BLaER1 treated with 17β-estradiol and CSF1 and Interleukin-3, amounts not matched to agents 10 nM and 100 nM (cell line): ENCODE results near the gene IFNL1.
"Not testable (repeated sequence)": the region's sequence is repeated elsewhere in the genome, so short reads cannot be mapped to it uniquely, and the experiment has no call there.

Source experiments
- H3K27ac ChIP-seq, 11 experiments: shearing (Covaris generic); formaldehyde crosslinking; 2 replicates each; pipeline ENCODE4 v1.8.1; 2022
- H3K27me3 ChIP-seq, 11 experiments: shearing (Covaris generic); formaldehyde crosslinking; 2 replicates each; pipeline ENCODE4 v1.8.1; 2022
- H3K36me3 ChIP-seq, 11 experiments: shearing (Covaris generic); formaldehyde crosslinking; 2 replicates each; pipeline ENCODE4 v1.8.1; 2022
- H3K4me1 ChIP-seq, 10 experiments: shearing (Covaris generic); formaldehyde crosslinking; 2 replicates each; pipeline ENCODE4 v1.8.1; 2022
- H3K4me2 ChIP-seq, 11 experiments: shearing (Covaris generic); formaldehyde crosslinking; 2 replicates each; pipeline ENCODE4 v1.8.1; 2022
- H3K4me3 ChIP-seq, 10 experiments: shearing (Covaris generic); formaldehyde crosslinking; 2 replicates each; pipeline ENCODE4 v1.8.1; 2022
- H3K9ac ChIP-seq, 11 experiments: shearing (Covaris generic); formaldehyde crosslinking; 2 replicates each; pipeline ENCODE4 v1.8.1; 2022
- H3K9me3 ChIP-seq, 11 experiments: shearing (Covaris generic); formaldehyde crosslinking; replicated peaks in 1 of 11; 2 replicates each; pipeline ENCODE4 v1.8.1; 2022
- H4K20me1 ChIP-seq, 11 experiments: shearing (Covaris generic); formaldehyde crosslinking; 2 replicates each; pipeline ENCODE4 v1.8.1; 2022
- Cebpa-rat ChIP-seq, 11 experiments: shearing (Covaris generic); IDR thresholded peaks; 2 replicates each; pipeline ENCODE4 v1.8.1; 2022

IFNL1 gene

DNA sequence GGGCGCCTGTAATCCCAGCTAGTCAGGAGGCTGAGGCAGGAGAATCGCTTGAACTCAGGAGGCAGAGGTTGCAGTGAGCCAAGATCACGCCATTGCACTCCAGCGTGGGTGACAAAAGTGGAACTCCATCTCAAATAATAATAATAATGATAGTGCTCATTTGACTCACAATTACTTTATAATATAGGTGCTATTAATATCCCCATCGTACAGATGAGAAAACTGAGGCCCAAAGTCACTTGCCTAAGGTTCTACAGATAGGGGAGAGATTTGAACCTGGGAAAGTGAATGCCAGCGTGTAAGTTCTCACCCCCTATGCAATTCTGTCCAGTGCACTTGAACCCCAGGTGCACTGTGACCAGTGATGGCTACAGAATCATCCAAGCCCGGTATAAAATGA is 33.7 kb downstream of the IFNL1 start:
- no peak for TF ChIP-seq Cebpa-rat (IDR thresholded peaks at IDR 0.05)
- Histone ChIP-seq H3K9me3 (no peaks in the 10 kb centered on the region), H3K36me3 (peaks cover 49 to 92% (median 76%) of the 10 kb centered on the region in 11 experiments), H3K4me1 (peaks cover 76 to 86% (median 81%) of the 10 kb centered on the region in 10 experiments), H3K4me3 (no peak overlapping the region), H3K27ac (no peak overlapping the region), H4K20me1 (peaks cover 41 to 83% (median 70%) of the 10 kb centered on the region in 11 experiments; a peak in 21 of 22 replicates), H3K9ac (peak overlapping the region in 7 of 11 experiments; percentile 19 to 68 (median 55); a peak in 5 of 22 replicates), H3K4me2 (peak overlapping the region in 10 of 11 experiments; percentile 59 to 95 (median 89); a peak in 16 of 22 replicates), H3K27me3 (no peaks in the 10 kb centered on the region)

DNA sequence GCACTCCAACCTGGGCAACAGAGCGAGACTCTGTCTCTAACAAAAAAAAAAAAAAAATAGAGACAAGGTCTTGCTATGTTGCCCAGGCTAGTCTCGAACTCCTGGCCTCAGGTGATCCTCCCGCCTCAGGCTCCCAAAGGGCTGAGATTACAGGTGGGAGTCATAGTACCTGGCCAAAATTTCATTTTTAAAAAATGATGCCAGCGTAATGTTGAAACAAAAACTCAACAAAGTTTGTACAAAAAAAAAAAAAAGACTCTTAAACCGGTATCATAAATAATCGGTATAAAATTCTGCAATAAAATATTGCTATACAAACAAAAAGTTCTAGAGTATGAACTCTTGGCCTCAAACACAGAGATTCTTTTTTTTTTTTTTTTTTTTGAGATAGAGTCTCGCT is 36.1 kb downstream of the IFNL1 start:
- Histone ChIP-seq H3K4me1 (peaks cover 84 to 90% (median 87%) of the 10 kb centered on the region in 10 experiments), H3K27me3 (no peaks in the 10 kb centered on the region), H3K27ac (peak overlapping the region in 4 of 11 experiments; percentile 3 to 47 (median 18); a peak in 3 of 22 replicates), H4K20me1 (peaks cover 35 to 67% (median 61%) of the 10 kb centered on the region in 11 experiments; a peak in 21 of 22 replicates), H3K4me2 (peak overlapping the region; percentile 72 to 95 (median 89)), H3K9me3 (no peaks in the 10 kb centered on the region; a peak in 1 of 22 replicates), H3K36me3 (peaks cover 43 to 72% (median 60%) of the 10 kb centered on the region in 11 experiments), H3K9ac (peak overlapping the region in 10 of 11 experiments; percentile 27 to 68 (median 47); a peak in 8 of 22 replicates), H3K4me3 (peak overlapping the region in 3 of 10 experiments; percentile 74 to 96 (median 88); a peak in 4 of 20 replicates)
- TF ChIP-seq Cebpa-rat (IDR thresholded peaks at IDR 0.05), result no peak

DNA sequence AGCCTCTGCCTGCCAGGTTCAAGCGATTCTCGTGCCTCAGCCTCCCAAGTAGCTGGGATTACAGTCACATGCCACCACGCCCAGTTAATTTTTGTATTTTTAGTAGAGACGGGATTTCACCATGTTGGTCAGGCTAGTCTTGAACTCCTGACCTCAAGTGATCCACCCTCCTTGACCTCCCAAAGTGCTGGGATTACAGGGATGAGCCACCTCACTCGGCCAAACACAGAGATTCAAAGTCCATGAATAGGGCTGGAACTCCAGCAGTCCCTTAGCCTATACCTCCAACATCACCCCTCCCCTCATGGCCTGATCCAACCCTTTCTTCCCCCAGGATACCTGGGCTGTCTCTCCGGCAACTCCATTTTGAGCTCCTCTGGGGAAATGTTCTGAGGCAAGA is 36.5 kb downstream of the IFNL1 start:
- peaks cover 84 to 90% (median 88%) of the 10 kb centered on the region in 10 experiments for H3K4me1 ChIP-seq
- peaks cover 31 to 63% (median 56%) of the 10 kb centered on the region in 11 experiments; a peak in 21 of 22 replicates for H4K20me1 ChIP-seq
- peak overlapping the region; percentile 14 to 68 (median 52); a peak in 16 of 22 replicates for H3K9ac ChIP-seq
- peak overlapping the region in 6 of 10 experiments; percentile 11 to 96 (median 86); a peak in 8 of 20 replicates for H3K4me3 ChIP-seq
- not testable (repeated sequence) for H3K9me3 ChIP-seq, H3K27me3 ChIP-seq
- peaks cover 38 to 67% (median 55%) of the 10 kb centered on the region in 11 experiments for H3K36me3 ChIP-seq
- H3K27ac ChIP-seq, result peak overlapping the region in 6 of 11 experiments; percentile 2 to 31 (median 12); a peak in 6 of 22 replicates
- H3K4me2 ChIP-seq, result peak overlapping the region; percentile 72 to 95 (median 89)

DNA sequence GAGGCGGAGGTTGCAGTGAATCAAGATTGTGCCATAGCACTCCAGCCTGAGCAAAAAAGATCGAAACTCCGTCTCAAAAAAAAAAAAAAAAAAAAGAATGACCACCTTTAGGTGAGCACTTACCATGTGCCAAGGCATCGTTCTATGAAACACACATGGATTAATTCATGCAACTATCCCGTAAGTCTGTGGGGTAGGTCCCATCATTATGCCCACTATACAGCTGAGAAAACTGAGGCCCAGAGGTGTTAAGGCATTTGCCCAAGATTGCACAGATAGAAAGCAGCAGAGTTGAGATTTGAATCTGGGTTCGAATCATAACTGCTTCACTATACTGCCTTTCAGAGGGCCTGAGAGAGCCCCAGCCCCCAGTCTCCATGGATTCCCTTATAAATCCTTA is 37.3 kb downstream of the IFNL1 start:
- H3K36me3 ChIP-seq, result peaks cover 32 to 60% (median 50%) of the 10 kb centered on the region in 11 experiments
- H4K20me1 ChIP-seq, result peaks cover 26 to 55% (median 49%) of the 10 kb centered on the region in 11 experiments; a peak in 21 of 22 replicates
- H3K9ac ChIP-seq, result peak overlapping the region in 9 of 11 experiments; percentile 14 to 99 (median 53); a peak in 10 of 22 replicates
- TF ChIP-seq Cebpa-rat (IDR thresholded peaks at IDR 0.05), result no peak
- H3K4me2 ChIP-seq, result peak overlapping the region; percentile 72 to 95 (median 89)
- H3K27me3 ChIP-seq, result no peaks in the 10 kb centered on the region
- H3K27ac ChIP-seq, result peak overlapping the region in 4 of 11 experiments; percentile 2 to 31 (median 18); a peak in 2 of 22 replicates
- H3K4me3 ChIP-seq, result peak overlapping the region in 8 of 10 experiments; percentile 12 to 96 (median 88); a peak in 10 of 20 replicates
- peaks cover 84 to 90% (median 88%) of the 10 kb centered on the region in 10 experiments for H3K4me1 ChIP-seq
- peaks cover 0 to 4% (median 0%) of the 10 kb centered on the region in 11 experiments; a peak in 1 of 22 replicates for H3K9me3 ChIP-seq

DNA sequence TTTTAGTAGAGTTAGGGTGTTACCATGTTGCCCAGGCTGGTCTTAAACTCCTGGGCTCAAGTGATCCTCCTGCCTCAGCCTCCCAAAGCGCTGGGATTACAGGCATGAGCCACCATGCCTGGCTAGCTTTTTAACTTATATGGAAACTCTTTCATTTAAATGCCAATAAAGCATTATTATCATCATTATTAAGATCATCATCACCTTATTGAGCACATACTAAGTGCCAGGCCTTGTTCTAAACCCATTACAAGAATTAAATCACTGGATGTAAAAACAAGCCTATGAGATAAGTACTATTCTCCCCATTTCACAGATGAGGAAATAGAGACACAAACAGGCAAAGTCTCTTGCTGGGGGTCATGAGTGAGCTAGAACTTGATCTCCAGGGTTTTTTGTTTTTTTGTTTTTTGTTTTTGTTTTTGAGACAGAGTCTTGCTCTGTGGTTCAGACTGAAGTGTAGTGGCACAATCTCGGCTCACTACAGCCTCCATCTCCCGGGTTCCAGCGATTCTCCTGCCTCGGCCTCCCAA is 38.3 kb downstream of the IFNL1 start:
- peak overlapping the region; percentile 72 to 96 (median 86) for H3K4me3 ChIP-seq
- H3K4me2 ChIP-seq, result peak overlapping the region; percentile 72 to 95 (median 89)

DNA sequence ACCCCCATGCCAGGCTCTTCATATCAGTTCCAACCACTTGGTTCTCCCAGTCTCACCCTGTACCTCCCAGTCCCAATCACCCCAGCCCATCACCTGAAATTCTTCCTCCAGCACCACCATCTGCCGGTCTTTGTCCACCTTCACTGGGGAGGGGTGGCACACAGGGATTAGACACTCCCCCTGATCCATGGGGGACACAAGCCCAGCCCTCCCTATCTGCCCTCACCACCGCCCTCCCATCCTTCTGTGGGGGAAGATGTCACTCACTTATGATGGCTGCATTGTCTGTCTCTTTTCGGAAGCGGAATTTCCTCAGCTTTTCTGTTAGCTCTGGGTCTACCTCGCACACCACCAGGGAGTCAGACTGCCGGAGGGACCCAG is 39.0 kb downstream of the IFNL1 start:
- Histone ChIP-seq H3K4me2 (peak overlapping the region; percentile 72 to 95 (median 89)), H3K9me3 (peaks cover 0 to 4% (median 0%) of the 10 kb centered on the region in 11 experiments; a peak in 1 of 22 replicates), H3K4me3 (peak overlapping the region; percentile 72 to 96 (median 86)), H4K20me1 (peaks cover 13 to 38% (median 32%) of the 10 kb centered on the region in 11 experiments; a peak in 21 of 22 replicates), H3K27me3 (no peaks in the 10 kb centered on the region), H3K4me1 (peaks cover 84 to 89% (median 88%) of the 10 kb centered on the region in 10 experiments), H3K27ac (peak overlapping the region; percentile 70 to 100 (median 99)), H3K9ac (peak overlapping the region; percentile 90 to 100 (median 98)), H3K36me3 (peaks cover 16 to 43% (median 34%) of the 10 kb centered on the region in 11 experiments; a peak in 20 of 22 replicates)
- no peak for TF ChIP-seq Cebpa-rat (IDR thresholded peaks at IDR 0.05)

More for the DNA sequence above, 38.3 kb downstream of the IFNL1 start:
- Histone ChIP-seq H3K36me3 (peaks cover 22 to 50% (median 40%) of the 10 kb centered on the region in 11 experiments; a peak in 21 of 22 replicates), H3K27me3 (no peaks in the 10 kb centered on the region), H4K20me1 (peaks cover 16 to 45% (median 39%) of the 10 kb centered on the region in 11 experiments; a peak in 21 of 22 replicates), H3K9me3 (peaks cover 0 to 4% (median 0%) of the 10 kb centered on the region in 11 experiments; a peak in 1 of 22 replicates), H3K4me1 (peaks cover 84 to 89% (median 87%) of the 10 kb centered on the region in 10 experiments), H3K9ac (peak overlapping the region; percentile 90 to 100 (median 98)), H3K27ac (peak overlapping the region; percentile 70 to 100 (median 99); a peak in 21 of 22 replicates)
- TF ChIP-seq Cebpa-rat (IDR thresholded peaks at IDR 0.05), result no peak

DNA sequence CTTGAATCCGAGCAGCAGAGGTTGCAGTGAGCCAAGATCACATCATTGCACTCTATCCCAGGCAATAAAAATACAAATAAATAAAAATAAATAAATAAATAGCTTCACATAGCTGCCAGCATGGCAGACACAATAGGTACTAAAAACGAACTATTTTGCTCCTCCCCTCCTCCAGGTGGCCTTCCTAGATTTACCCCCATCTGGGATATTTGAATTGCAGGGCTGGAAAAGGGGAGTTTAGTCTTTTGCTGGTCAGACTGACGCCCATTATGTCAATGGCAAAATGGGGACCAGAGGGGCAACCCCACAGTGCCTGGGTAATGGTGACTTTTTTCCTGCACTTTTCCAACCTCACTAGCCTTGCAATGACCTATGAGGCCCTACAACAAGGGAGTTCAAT is 40.3 kb downstream of the IFNL1 start:
- Histone ChIP-seq H4K20me1 (peaks cover 2 to 25% (median 19%) of the 10 kb centered on the region in 11 experiments; a peak in 20 of 22 replicates), H3K27ac (peak overlapping the region; percentile 59 to 100 (median 99); a peak in 21 of 22 replicates), H3K27me3 (no peaks in the 10 kb centered on the region), H3K4me2 (peak overlapping the region; percentile 45 to 99 (median 79)), H3K4me1 (peaks cover 78 to 85% (median 83%) of the 10 kb centered on the region in 10 experiments), H3K36me3 (peaks cover 3 to 30% (median 21%) of the 10 kb centered on the region in 11 experiments; a peak in 17 of 22 replicates), H3K9ac (peak overlapping the region in 9 of 11 experiments; percentile 93 to 100 (median 98); a peak in 16 of 22 replicates), H3K9me3 (peaks cover 0 to 4% (median 0%) of the 10 kb centered on the region in 11 experiments; a peak in 1 of 22 replicates), H3K4me3 (peak overlapping the region in 8 of 10 experiments; percentile 72 to 93 (median 86); a peak in 12 of 20 replicates)
- no peak for TF ChIP-seq Cebpa-rat (IDR thresholded peaks at IDR 0.05)

DNA sequence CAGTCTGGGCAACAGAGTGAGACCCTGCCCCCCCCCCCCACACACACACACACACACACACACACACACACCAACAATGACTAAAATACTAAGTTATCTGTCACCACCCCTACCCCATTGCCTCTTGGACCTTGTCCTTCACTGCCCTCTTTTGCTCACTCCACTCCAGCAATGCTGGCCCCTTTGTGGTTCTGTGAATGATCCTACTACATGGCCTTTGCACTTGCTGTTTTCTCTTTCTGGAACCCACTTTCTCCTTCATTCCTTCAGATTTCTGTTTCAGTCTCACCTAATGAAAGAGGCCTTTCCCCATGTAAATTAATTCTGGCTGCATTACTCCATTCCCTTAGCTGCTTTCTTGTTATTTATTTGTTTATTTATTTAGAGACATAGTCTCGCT is 43.5 kb downstream of the IFNL1 start:
- Histone ChIP-seq H3K4me2 (peak overlapping the region; percentile 86 to 99 (median 97)), H3K36me3 (peaks cover 0 to 6% (median 3%) of the 10 kb centered on the region in 11 experiments; a peak in 4 of 22 replicates), H3K4me3 (peak overlapping the region in 3 of 10 experiments; percentile 84 to 87 (median 86); a peak in 5 of 20 replicates), H3K4me1 (peaks cover 65 to 71% (median 69%) of the 10 kb centered on the region in 10 experiments), H3K9me3 (peaks cover 0 to 4% (median 0%) of the 10 kb centered on the region in 11 experiments; a peak in 1 of 22 replicates), H3K27ac (peak overlapping the region in 10 of 11 experiments; percentile 72 to 100 (median 97); a peak in 21 of 22 replicates), H4K20me1 (peaks cover 3 to 22% (median 17%) of the 10 kb centered on the region in 11 experiments; a peak in 18 of 22 replicates), H3K9ac (peak overlapping the region in 10 of 11 experiments; percentile 2 to 91 (median 86); a peak in 14 of 22 replicates), H3K27me3 (no peaks in the 10 kb centered on the region)
- TF ChIP-seq Cebpa-rat (IDR thresholded peaks at IDR 0.05), result no peak

DNA sequence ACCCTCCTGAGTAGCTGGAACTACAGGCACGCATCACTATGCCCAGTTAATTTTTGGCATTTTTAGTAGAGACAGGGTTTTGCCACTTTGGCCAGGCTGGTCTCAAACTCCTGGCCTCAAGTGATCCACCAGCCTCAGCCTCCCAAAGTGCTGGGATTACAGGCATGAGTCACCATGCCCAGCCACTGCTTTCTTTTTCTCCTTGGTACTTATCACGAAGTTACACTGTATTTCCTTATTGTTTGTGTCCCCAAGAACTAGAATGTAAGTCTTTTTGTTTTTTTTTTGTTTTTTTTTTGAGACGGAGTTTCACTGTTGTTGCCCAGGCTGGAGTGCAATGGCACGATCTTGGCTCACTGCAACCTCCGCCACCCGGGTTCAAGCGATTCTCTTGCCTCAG is 43.9 kb downstream of the IFNL1 start:
- not testable (repeated sequence) for H3K27me3 ChIP-seq, H3K9me3 ChIP-seq
- Histone ChIP-seq H3K9ac (peak overlapping the region; percentile 80 to 91 (median 87); a peak in 19 of 22 replicates), H3K27ac (peak overlapping the region; percentile 72 to 100 (median 95); a peak in 21 of 22 replicates), H3K36me3 (peaks cover 0 to 11% (median 7%) of the 10 kb centered on the region in 11 experiments; a peak in 10 of 22 replicates), H3K4me3 (peak overlapping the region; percentile 64 to 87 (median 79)), H3K4me1 (peaks cover 70 to 74% (median 71%) of the 10 kb centered on the region in 10 experiments), H4K20me1 (peaks cover 8 to 27% (median 22%) of the 10 kb centered on the region in 11 experiments; a peak in 20 of 22 replicates), H3K4me2 (peak overlapping the region; percentile 86 to 99 (median 97))
